HL-60 (cell line): ENCODE results near the gene KIR3DL1.
"Not testable (repeated sequence)": the region's sequence is repeated elsewhere in the genome, so short reads cannot be mapped to it uniquely, and the experiment has no call there.

ENCODE experiments used
- SPI1 ChIP-seq: IDR thresholded peaks from 2 replicates; pipeline ENCODE4 v1.6.1; 2012; ENCODE audit warnings: low read depth, mild to moderate bottlenecking, borderline replicate concordance
- TF ChIP-seq, protein P1 (sequence below): IDR thresholded peaks from one replicate; pipeline ENCODE4 v1.5.1; 2011; ENCODE audit warnings: low read length, control low read depth, inconsistent platforms; ENCODE audit not compliant: insufficient read depth

DNA sequence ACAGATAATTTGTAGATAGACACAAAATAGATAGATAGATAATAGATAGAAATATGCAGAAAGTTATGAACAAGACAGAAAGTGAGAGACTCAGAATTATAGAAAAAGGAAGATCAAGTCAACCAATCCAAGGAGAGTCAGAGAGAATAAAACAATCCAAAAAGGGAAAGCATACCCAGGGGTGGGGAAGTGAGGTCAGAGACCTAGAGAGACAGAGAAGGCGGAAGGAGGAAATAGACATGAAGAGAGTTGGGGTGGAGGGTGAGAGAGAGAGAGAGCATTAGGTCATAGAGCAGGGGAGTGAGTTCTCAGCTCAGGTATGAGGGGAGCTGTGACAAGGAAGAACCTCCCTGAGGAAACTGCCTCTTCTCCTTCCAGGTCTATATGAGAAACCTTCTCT lies 39.0 kb downstream of the KIR3DL1 start:
- TF ChIP-seq, protein P1, sequence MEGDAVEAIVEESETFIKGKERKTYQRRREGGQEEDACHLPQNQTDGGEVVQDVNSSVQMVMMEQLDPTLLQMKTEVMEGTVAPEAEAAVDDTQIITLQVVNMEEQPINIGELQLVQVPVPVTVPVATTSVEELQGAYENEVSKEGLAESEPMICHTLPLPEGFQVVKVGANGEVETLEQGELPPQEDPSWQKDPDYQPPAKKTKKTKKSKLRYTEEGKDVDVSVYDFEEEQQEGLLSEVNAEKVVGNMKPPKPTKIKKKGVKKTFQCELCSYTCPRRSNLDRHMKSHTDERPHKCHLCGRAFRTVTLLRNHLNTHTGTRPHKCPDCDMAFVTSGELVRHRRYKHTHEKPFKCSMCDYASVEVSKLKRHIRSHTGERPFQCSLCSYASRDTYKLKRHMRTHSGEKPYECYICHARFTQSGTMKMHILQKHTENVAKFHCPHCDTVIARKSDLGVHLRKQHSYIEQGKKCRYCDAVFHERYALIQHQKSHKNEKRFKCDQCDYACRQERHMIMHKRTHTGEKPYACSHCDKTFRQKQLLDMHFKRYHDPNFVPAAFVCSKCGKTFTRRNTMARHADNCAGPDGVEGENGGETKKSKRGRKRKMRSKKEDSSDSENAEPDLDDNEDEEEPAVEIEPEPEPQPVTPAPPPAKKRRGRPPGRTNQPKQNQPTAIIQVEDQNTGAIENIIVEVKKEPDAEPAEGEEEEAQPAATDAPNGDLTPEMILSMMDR, result not testable (repeated sequence)
- peak; percentile 23; the same call in 1 of the 2 replicates for TF ChIP-seq SPI1
